Neuronal stem cell (in vitro differentiated cells): ENCODE measurements around the gene C22orf39.
"Not testable (repeated sequence)": the region's sequence is repeated elsewhere in the genome, so short reads cannot be mapped to it uniquely, and the experiment has no call there.

Experiments used
- DNase-seq: peaks from one replicate; pipeline ENCODE4 v3.0.0-alpha.2; 2013; ENCODE audit warnings: low spot score
- H2AFZ ChIP-seq: one replicate; pipeline ENCODE4 v1.6.1; 2013; ENCODE audit warnings: mild to moderate bottlenecking, low read length, inconsistent platforms
- H2AK5ac ChIP-seq: 2 replicates; pipeline ENCODE4 v1.6.1; 2013; ENCODE audit warnings: low read depth, mild to moderate bottlenecking, inconsistent platforms, low read length, moderate library complexity, mixed read lengths
- H2BK120ac ChIP-seq: 2 replicates; pipeline ENCODE4 v1.6.1; 2013; ENCODE audit warnings: low read depth, mild to moderate bottlenecking, inconsistent platforms, low read length, moderate library complexity, mixed read lengths
- H2BK12ac ChIP-seq: one replicate; pipeline ENCODE4 v1.6.1; 2013; ENCODE audit warnings: low read length, inconsistent platforms
- H2BK15ac ChIP-seq: 2 replicates; pipeline ENCODE4 v1.6.1; 2013; ENCODE audit warnings: mild to moderate bottlenecking, low read length, inconsistent platforms, mixed read lengths
- H2BK5ac ChIP-seq: one replicate; pipeline ENCODE4 v1.6.1; 2013; ENCODE audit warnings: inconsistent platforms, mild to moderate bottlenecking, low read length, moderate library complexity
- H3K14ac ChIP-seq: one replicate; pipeline ENCODE4 v1.6.1; 2013; ENCODE audit warnings: low read length, inconsistent platforms
- H3K18ac ChIP-seq: 2 replicates; pipeline ENCODE4 v1.6.1; 2013; ENCODE audit warnings: low read length, inconsistent platforms
- H3K23ac ChIP-seq: 2 replicates; pipeline ENCODE4 v1.6.1; 2013; ENCODE audit warnings: low read depth, mild to moderate bottlenecking, mixed read lengths, low read length, inconsistent platforms; ENCODE audit not compliant: poor library complexity
- H3K27ac ChIP-seq: replicated peaks from 3 replicates; pipeline ENCODE4 v1.5.1; 2013; ENCODE audit warnings: low read length, inconsistent platforms
- H3K27me3 ChIP-seq, 3 experiments: 2 replicates each; pipeline ENCODE4 v1.6.1; 2013; ENCODE audit warnings: low read length in 3 of 3, mild to moderate bottlenecking in 2 of 3, inconsistent platforms in 1 of 3, low read depth in 1 of 3, mixed read lengths in 1 of 3, moderate library complexity in 1 of 3; ENCODE audit not compliant: control insufficient read depth in 3 of 3, insufficient read depth in 3 of 3
- H3K36me3 ChIP-seq, 2 donors: replicated peaks in 1 of 2; 2 replicates each; pipeline ENCODE4 v1.6.1; 2013; ENCODE audit warnings: low read length in 2 of 2; ENCODE audit not compliant: control insufficient read depth in 2 of 2, insufficient read depth in 2 of 2
- H3K4ac ChIP-seq: 2 replicates; pipeline ENCODE4 v1.6.1; 2013; ENCODE audit warnings: inconsistent platforms, mild to moderate bottlenecking, low read length, moderate library complexity
- H3K4me1 ChIP-seq, 2 donors: 1 replicate in 1 of 2; 2 replicates in 1 of 2; pipeline ENCODE4 v1.6.1; 2013; ENCODE audit warnings: low read length in 2 of 2, low read depth in 1 of 2; ENCODE audit not compliant: control insufficient read depth in 2 of 2, insufficient read depth in 1 of 2
- H3K4me2 ChIP-seq: one replicate; pipeline ENCODE4 v1.6.1; 2013; ENCODE audit warnings: mild to moderate bottlenecking, low read length, inconsistent platforms; ENCODE audit not compliant: insufficient read depth, poor library complexity, severe bottlenecking
- H3K4me3 ChIP-seq, 2 donors: 2 replicates each; pipeline ENCODE4 v1.5.1; 2013; ENCODE audit warnings: low read length in 2 of 2, mild to moderate bottlenecking in 2 of 2, inconsistent platforms in 1 of 2, moderate library complexity in 1 of 2
- H3K79me1 ChIP-seq: one replicate; pipeline ENCODE4 v1.6.1; 2013; ENCODE audit warnings: low read depth, mild to moderate bottlenecking, inconsistent platforms, low read length, moderate library complexity
- H3K9ac ChIP-seq: one replicate; pipeline ENCODE4 v1.6.1; 2013; ENCODE audit warnings: mild to moderate bottlenecking, low read depth, low read length, inconsistent platforms; ENCODE audit not compliant: poor library complexity
- H3K9me3 ChIP-seq, 2 donors: replicated peaks in 1 of 2; 2 replicates each; pipeline versions ENCODE3 to v1.6.1; 2013; ENCODE audit warnings: low read length in 2 of 2, mild to moderate bottlenecking in 2 of 2, inconsistent platforms in 1 of 2, low read depth in 1 of 2, mixed read lengths in 1 of 2, moderate library complexity in 1 of 2; ENCODE audit not compliant: control insufficient read depth in 2 of 2, insufficient read depth in 1 of 2
- H4K8ac ChIP-seq: one replicate; pipeline ENCODE4 v1.6.1; 2013; ENCODE audit warnings: low read depth, mild to moderate bottlenecking, inconsistent platforms, low read length, moderate library complexity
- H4K91ac ChIP-seq: one replicate; pipeline ENCODE4 v1.6.1; 2013; ENCODE audit warnings: low read length, low read depth, mild to moderate bottlenecking, inconsistent platforms; ENCODE audit not compliant: poor library complexity
- WGBS, 2 donors: extraction: QIAGEN DNeasy Blood & Tissue Kit; methylation state at CpG; one replicate each; pipeline ENCODE4 v1.1.7; 2013; ENCODE audit warnings: missing lambda C conversion rate in 2 of 2, mixed read lengths in 1 of 2; ENCODE audit not compliant: insufficient read length in 2 of 2, insufficient replicate concordance in 1 of 2; ENCODE audit errors: extremely low coverage in 2 of 2; 5-methylcytosine and 5-hydroxymethylcytosine counted together

The C22orf39 gene

GRCh38 chr22:19440411-19441195 is 6.9 kb downstream of the C22orf39 start:
- Histone ChIP-seq H2AK5ac (no peak overlapping the region), H3K79me1 (peaks cover 11% of the 10 kb centered on the region), H3K27me3 (no peaks in the 10 kb centered on the region), H3K14ac (no peak overlapping the region), H3K4ac (no peak overlapping the region), H3K4me2 (no peak overlapping the region), H3K18ac (no peak overlapping the region), H2AFZ (no peak overlapping the region), H3K23ac (no peak overlapping the region), H3K4me1 (no peaks in the 10 kb centered on the region), H4K8ac (no peak overlapping the region), H3K27ac (no peak overlapping the region), H3K36me3 (peaks cover 27 to 82% of the 10 kb centered on the region in 2 donors), H2BK15ac (no peak overlapping the region), H4K91ac (no peak overlapping the region), H2BK5ac (no peak overlapping the region), H3K4me3 (no peak overlapping the region), H2BK120ac (no peak overlapping the region), H3K9ac (no peak overlapping the region), H3K9me3 (no peaks in the 10 kb centered on the region), H2BK12ac (no peak overlapping the region)
- no peak for DNase-seq
- WGBS, 2 donors: no CpG with 5 or more reads among the region's 8 CpGs

GRCh38 chr22:19438298-19438697 is 9.2 kb downstream of the C22orf39 start:
- Histone ChIP-seq H3K14ac (no peak overlapping the region), H2BK15ac (no peak overlapping the region), H3K79me1 (peaks cover 3% of the 10 kb centered on the region), H3K23ac (no peak overlapping the region), H3K27me3 (no peaks in the 10 kb centered on the region), H2BK120ac (no peak overlapping the region), H3K4ac (no peak overlapping the region), H3K4me1 (peaks cover 0 to 4% of the 10 kb centered on the region in 2 donors), H4K91ac (no peak overlapping the region), H3K9ac (no peak overlapping the region), H2AFZ (no peak overlapping the region), H4K8ac (no peak overlapping the region), H3K9me3 (no peaks in the 10 kb centered on the region), H3K27ac (no peak overlapping the region), H3K4me2 (no peak overlapping the region), H3K18ac (no peak overlapping the region), H2AK5ac (no peak overlapping the region), H3K36me3 (peaks cover 22 to 73% of the 10 kb centered on the region in 2 donors), H2BK12ac (no peak overlapping the region), H3K4me3 (no peak overlapping the region), H2BK5ac (no peak overlapping the region)
- no CpG with 5 or more reads among the region's 7 CpGs for WGBS, 2 donors
- no peak for DNase-seq

- not testable (repeated sequence) for H2BK120ac ChIP-seq, H3K4me2 ChIP-seq, H3K14ac ChIP-seq, H4K91ac ChIP-seq, H3K4me3 ChIP-seq, H3K79me1 ChIP-seq, H3K4ac ChIP-seq, H2BK5ac ChIP-seq, H3K27ac ChIP-seq, H3K9ac ChIP-seq, H3K27me3 ChIP-seq, H3K4me1 ChIP-seq, DNase-seq, H3K18ac ChIP-seq, H3K23ac ChIP-seq, H2AK5ac ChIP-seq, H4K8ac ChIP-seq, H2AFZ ChIP-seq, H2BK12ac ChIP-seq, H3K9me3 ChIP-seq, H2BK15ac ChIP-seq
- WGBS, 2 donors: no CpG with 5 or more reads among the region's 9 CpGs
- peaks cover 18 to 58% of the 10 kb centered on the region in 2 donors for H3K36me3 ChIP-seq
Observed at GRCh38 chr22:19436444-19437161, 10.9 kb downstream of the C22orf39 start.

- Histone ChIP-seq H3K4me2 (no peak overlapping the region), H3K9ac (no peak overlapping the region), H2AK5ac (no peak overlapping the region), H3K4ac (no peak overlapping the region), H3K14ac (no peak overlapping the region), H3K23ac (no peak overlapping the region), H2AFZ (no peak overlapping the region), H3K18ac (no peak overlapping the region), H2BK120ac (no peak overlapping the region), H3K27ac (no peak overlapping the region), H4K8ac (no peak overlapping the region), H3K36me3 (peaks cover 15 to 42% of the 10 kb centered on the region in 2 donors), H3K9me3 (no peaks in the 10 kb centered on the region), H3K4me3 (no peak overlapping the region), H2BK5ac (no peak overlapping the region), H2BK12ac (no peak overlapping the region), H3K4me1 (peaks cover 4 to 15% of the 10 kb centered on the region in 2 donors), H2BK15ac (no peak overlapping the region), H3K27me3 (no peaks in the 10 kb centered on the region), H3K79me1 (peaks cover 3% of the 10 kb centered on the region), H4K91ac (no peak overlapping the region)
- WGBS, 2 donors: no CpG with 5 or more reads among the region's 2 CpGs
- no peak for DNase-seq
Observed at GRCh38 chr22:19434829-19435580, 12.5 kb downstream of the C22orf39 start.
